Smooth muscle cell (in vitro differentiated cells): ENCODE measurements around the gene ADD3. TPM values are rescaled to one million over a fixed set of nuclear protein-coding genes. Genes with fewer than 3 reads are reported as not detected.
"Not testable (repeated sequence)": the region's sequence is repeated elsewhere in the genome, so short reads cannot be mapped to it uniquely, and the experiment has no call there.

Experiments used
- DNase-seq: peaks from one replicate; lab custom pipeline; 2025; ENCODE audit not compliant: unreplicated experiment; lab: John Stamatoyannopoulos, UW
- H2AFZ ChIP-seq: fragments of 200-600 bp; sonication (generic); 2 replicates; pipeline ENCODE4 v1.6.0; 2016; ENCODE audit warnings: antibody characterized with exemption, low read depth, mild to moderate bottlenecking
- H3F3A ChIP-seq: fragments of 200-600 bp; sonication (generic); 2 replicates; pipeline ENCODE4 v1.6.0; 2017; ENCODE audit warnings: antibody characterized with exemption, low read depth
- H3K27ac ChIP-seq: fragments of 200-600 bp; sonication (generic); 2 replicates; pipeline ENCODE4 v1.5.1; 2016; ENCODE audit warnings: low read depth, mild to moderate bottlenecking
- H3K27me3 ChIP-seq: fragments of 200-600 bp; sonication (generic); 2 replicates; pipeline ENCODE4 v1.6.1; 2016; ENCODE audit warnings: low read depth, mild to moderate bottlenecking
- H3K36me3 ChIP-seq: fragments of 200-600 bp; sonication (generic); 2 replicates; pipeline ENCODE4 v1.5.1; 2016; ENCODE audit warnings: low read depth
- H3K4me1 ChIP-seq: fragments of 200-600 bp; sonication (generic); 2 replicates; pipeline ENCODE4 v1.5.1; 2016; ENCODE audit warnings: low read depth
- H3K4me2 ChIP-seq: fragments of 200-600 bp; sonication (generic); 2 replicates; pipeline ENCODE4 v1.6.0; 2016; ENCODE audit warnings: mild to moderate bottlenecking
- H3K4me3 ChIP-seq: fragments of 200-600 bp; sonication (generic); 2 replicates; pipeline ENCODE4 v1.5.1; 2016; ENCODE audit warnings: mild to moderate bottlenecking
- H3K79me2 ChIP-seq: fragments of 200-600 bp; sonication (generic); 2 replicates; pipeline ENCODE4 v1.6.0; 2016; ENCODE audit warnings: low read depth, mild to moderate bottlenecking
- H3K9ac ChIP-seq: fragments of 200-600 bp; sonication (generic); 2 replicates; pipeline ENCODE4 v1.6.0; 2016; ENCODE audit warnings: low read depth
- H3K9me3 ChIP-seq: fragments of 200-600 bp; sonication (generic); replicated peaks from 2 replicates; pipeline ENCODE4 v1.5.1; 2016; ENCODE audit warnings: low read depth
- H4K20me1 ChIP-seq: fragments of 200-600 bp; sonication (generic); 2 replicates; pipeline ENCODE4 v1.6.0; 2016; ENCODE audit warnings: low read depth
- CTCF ChIP-seq: fragments of 200-600 bp; sonication (generic); IDR thresholded peaks from 2 replicates; pipeline ENCODE4 v1.5.1; 2017; ENCODE audit warnings: borderline replicate concordance, mild to moderate bottlenecking, antibody characterized with exemption; ENCODE audit not compliant: insufficient read depth, poor library complexity, severe bottlenecking
- WGBS: methylation state at CpG from one replicate; pipeline ENCODE4 v1.1.7; 2016; ENCODE audit warnings: low lambda C conversion rate; 5-methylcytosine and 5-hydroxymethylcytosine counted together
- polyA plus RNA-seq: library from polyadenylated mRNA; unstranded; fragments of >200 nt; fragmentation: Nextera tagmentation; extraction: Ambion mirVana; gene quantifications from 2 replicates; pipeline ENCODE4 v1.2.1, GENCODE V29; 2016
- total RNA-seq: library from RNA; depleted of rRNA; stranded (reverse); fragments of >200 nt; gene quantifications from 2 replicates; pipeline ENCODE4 v1.2.3, GENCODE V29; 2014

ADD3 gene
- total and polyA plus RNA-seq, 2 experiments from 2014 or later: 75.0 to 155 TPM

GRCh38 chr10:110123594-110123993 is 115.8 kb downstream of the ADD3 start:
- H3K4me1 ChIP-seq: no peaks in the 10 kb centered on the region
- H3K4me2 ChIP-seq: no peak overlapping the region
- H3K36me3 ChIP-seq: peaks cover 27% of the 10 kb centered on the region
- H4K20me1 ChIP-seq: no peaks in the 10 kb centered on the region
- H3K27me3 ChIP-seq: no peaks in the 10 kb centered on the region
- TF ChIP-seq CTCF: no peak
- DNase-seq: no peak
- 89% methylated on average over 2 of the region's 2 CpGs for WGBS
- no peak overlapping the region for H3K27ac ChIP-seq
- H2AFZ ChIP-seq: no peak overlapping the region
- H3F3A ChIP-seq: no peaks in the 10 kb centered on the region
- H3K4me3 ChIP-seq: no peak overlapping the region
- no peak overlapping the region for H3K9ac ChIP-seq
- no peaks in the 10 kb centered on the region for H3K9me3 ChIP-seq
- no peaks in the 10 kb centered on the region for H3K79me2 ChIP-seq

- H3K9ac ChIP-seq: no peak overlapping the region
- H3K27ac ChIP-seq: no peak overlapping the region
- peaks cover 43% of the 10 kb centered on the region for H3K36me3 ChIP-seq
- H3K4me2 ChIP-seq: no peak overlapping the region
- no peaks in the 10 kb centered on the region for H3F3A ChIP-seq
- no peak overlapping the region for H3K4me3 ChIP-seq
- no peaks in the 10 kb centered on the region for H3K79me2 ChIP-seq
- H3K9me3 ChIP-seq: no peaks in the 10 kb centered on the region
- no peak for DNase-seq
- no peaks in the 10 kb centered on the region for H4K20me1 ChIP-seq
- no peaks in the 10 kb centered on the region for H3K4me1 ChIP-seq
- no peaks in the 10 kb centered on the region for H3K27me3 ChIP-seq
- TF ChIP-seq CTCF: no peak
- no peak overlapping the region for H2AFZ ChIP-seq
These were observed 121.7 kb downstream of the ADD3 start for GRCh38 chr10:110129490-110129889.

GRCh38 chr10:110134917-110135316 is 127.1 kb downstream of the ADD3 start:
- H3K9ac ChIP-seq: no peak overlapping the region
- WGBS: 92% methylated on average over 3 of the region's 3 CpGs
- TF ChIP-seq CTCF: no peak
- H3K27ac ChIP-seq: no peak overlapping the region
- H3K9me3 ChIP-seq: no peaks in the 10 kb centered on the region
- H3F3A ChIP-seq: no peaks in the 10 kb centered on the region
- H4K20me1 ChIP-seq: no peaks in the 10 kb centered on the region
- H3K4me2 ChIP-seq: no peak overlapping the region
- H3K4me3 ChIP-seq: no peak overlapping the region
- DNase-seq: no peak
- H3K27me3 ChIP-seq: no peaks in the 10 kb centered on the region
- no peaks in the 10 kb centered on the region for H3K4me1 ChIP-seq
- H2AFZ ChIP-seq: no peak overlapping the region
- no peaks in the 10 kb centered on the region for H3K79me2 ChIP-seq
- peaks cover 32% of the 10 kb centered on the region for H3K36me3 ChIP-seq

- not testable (repeated sequence) for H3K4me2 ChIP-seq, H4K20me1 ChIP-seq, H3K27ac ChIP-seq, H3K79me2 ChIP-seq, H3K9ac ChIP-seq, H3K4me1 ChIP-seq, H2AFZ ChIP-seq, H3F3A ChIP-seq, H3K27me3 ChIP-seq, H3K4me3 ChIP-seq, H3K9me3 ChIP-seq, DNase-seq
- peaks cover 23% of the 10 kb centered on the region for H3K36me3 ChIP-seq
- 94% methylated on average over 6 of the region's 6 CpGs for WGBS
These were observed 128.1 kb downstream of the ADD3 start for GRCh38 chr10:110135836-110136235.
